Lower leg skin (tissue), 4 donors: Measurements from ENCODE around the gene FEM1A. TPM values are rescaled to one million over a fixed set of nuclear protein-coding genes. Genes with fewer than 3 reads are reported as not detected.
A peak's percentile ranks its signal among the peaks of the same experiment; 100 is the strongest.

ENCODE experiments used
- DNase-seq, 2 donors: peaks; one replicate each; pipeline ENCODE4 v3.0.0-alpha.2; 2019; ENCODE audit warnings: low spot score in 2 of 2
- H3K4me3 ChIP-seq: fragments of 200-600 bp; sonication (generic); 2 replicates; pipeline ENCODE4 v1.5.1; 2017; ENCODE audit warnings: mild to moderate bottlenecking, low read depth; ENCODE audit not compliant: poor library complexity, severe bottlenecking
- POLR2A ChIP-seq, 2 donors: fragments of 450-650 bp; IDR thresholded peaks; one replicate each; pipeline ENCODE4 v1.6.1; 2016 to 2017; ENCODE audit warnings: antibody characterized with exemption in 2 of 2, mild to moderate bottlenecking in 1 of 2, moderate library complexity in 1 of 2
- WGBS, 2 donors: methylation state at CpG; one replicate each; pipeline ENCODE4 v1.1.5; 2018; 5-methylcytosine and 5-hydroxymethylcytosine counted together
- intact Hi-C: fragments of 100-400 bp; cut with DNase I; formaldehyde crosslinking; loops from one replicate; pipeline ENCODE4 v1.15.0; 2023; ENCODE audit warnings: low total_unique reads
- total RNA-seq, 4 donors: library from RNA; depleted of rRNA; stranded (reverse); fragments of >200 nt; gene quantifications; one replicate each; pipeline ENCODE4 v1.1.0, GENCODE V29; 2016
- TF ChIP-seq, protein P1 (sequence below), 3 donors: fragments of 450-650 bp; IDR thresholded peaks; one replicate each; pipeline ENCODE4 v1.5.1; 2016; ENCODE audit warnings: antibody characterized with exemption in 3 of 3, mild to moderate bottlenecking in 3 of 3, moderate library complexity in 2 of 3

The FEM1A gene
- total RNA-seq, 4 donors from 2014 or later = 46.4 to 55.3 (median 49.9) TPM

DNA sequence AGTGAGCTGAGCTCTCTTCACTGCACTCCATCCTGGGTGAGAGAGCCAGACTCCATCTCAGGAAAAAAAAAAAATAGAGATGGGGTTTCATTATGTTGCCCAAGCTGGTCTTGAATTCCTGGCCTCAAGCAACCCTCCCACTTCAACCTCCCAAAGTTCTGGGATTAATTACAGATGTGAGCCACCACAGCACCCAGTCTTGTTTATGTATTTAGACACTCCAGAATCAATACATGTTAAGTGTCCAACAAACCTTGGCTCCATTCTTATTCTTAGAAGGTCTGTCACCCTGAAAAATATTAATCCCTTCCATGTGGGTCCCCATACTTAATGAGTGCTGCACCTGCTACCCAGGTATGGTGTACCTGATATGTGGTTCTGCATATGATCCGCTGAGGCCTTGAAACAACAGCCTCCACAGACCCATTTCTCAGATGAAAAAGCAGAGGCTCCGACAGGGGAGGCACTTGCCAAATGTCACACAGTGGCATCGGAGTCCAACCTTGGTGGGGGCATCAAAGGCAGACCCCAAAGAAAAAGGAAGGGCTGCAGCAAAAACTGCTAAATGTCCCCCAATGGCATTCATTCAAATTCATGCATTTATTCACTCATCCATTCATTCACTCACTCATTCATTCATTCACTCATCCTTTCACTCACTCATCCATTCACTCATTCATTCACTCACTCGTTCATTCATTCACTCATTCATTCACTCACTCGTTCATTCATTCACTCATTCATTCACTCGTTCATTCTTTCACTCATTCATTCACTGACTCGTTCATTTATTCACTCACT lies 23.3 kb downstream of the FEM1A start:
- 72 to 78% methylated on average over 7 of the region's 7 CpGs for WGBS, 2 donors
- intact Hi-C loops = loop anchor here (5.0 kb wide), 2 partner anchors 37 to 102 kb away; no protein-coding TSS in a partner anchor
- no peak overlapping the region for H3K4me3 ChIP-seq
- DNase-seq = no peak
- TF ChIP-seq, protein P1, sequence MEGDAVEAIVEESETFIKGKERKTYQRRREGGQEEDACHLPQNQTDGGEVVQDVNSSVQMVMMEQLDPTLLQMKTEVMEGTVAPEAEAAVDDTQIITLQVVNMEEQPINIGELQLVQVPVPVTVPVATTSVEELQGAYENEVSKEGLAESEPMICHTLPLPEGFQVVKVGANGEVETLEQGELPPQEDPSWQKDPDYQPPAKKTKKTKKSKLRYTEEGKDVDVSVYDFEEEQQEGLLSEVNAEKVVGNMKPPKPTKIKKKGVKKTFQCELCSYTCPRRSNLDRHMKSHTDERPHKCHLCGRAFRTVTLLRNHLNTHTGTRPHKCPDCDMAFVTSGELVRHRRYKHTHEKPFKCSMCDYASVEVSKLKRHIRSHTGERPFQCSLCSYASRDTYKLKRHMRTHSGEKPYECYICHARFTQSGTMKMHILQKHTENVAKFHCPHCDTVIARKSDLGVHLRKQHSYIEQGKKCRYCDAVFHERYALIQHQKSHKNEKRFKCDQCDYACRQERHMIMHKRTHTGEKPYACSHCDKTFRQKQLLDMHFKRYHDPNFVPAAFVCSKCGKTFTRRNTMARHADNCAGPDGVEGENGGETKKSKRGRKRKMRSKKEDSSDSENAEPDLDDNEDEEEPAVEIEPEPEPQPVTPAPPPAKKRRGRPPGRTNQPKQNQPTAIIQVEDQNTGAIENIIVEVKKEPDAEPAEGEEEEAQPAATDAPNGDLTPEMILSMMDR (IDR thresholded peaks at IDR 0.05) = no peak
- no peak for TF ChIP-seq POLR2A (IDR thresholded peaks at IDR 0.05)

DNA sequence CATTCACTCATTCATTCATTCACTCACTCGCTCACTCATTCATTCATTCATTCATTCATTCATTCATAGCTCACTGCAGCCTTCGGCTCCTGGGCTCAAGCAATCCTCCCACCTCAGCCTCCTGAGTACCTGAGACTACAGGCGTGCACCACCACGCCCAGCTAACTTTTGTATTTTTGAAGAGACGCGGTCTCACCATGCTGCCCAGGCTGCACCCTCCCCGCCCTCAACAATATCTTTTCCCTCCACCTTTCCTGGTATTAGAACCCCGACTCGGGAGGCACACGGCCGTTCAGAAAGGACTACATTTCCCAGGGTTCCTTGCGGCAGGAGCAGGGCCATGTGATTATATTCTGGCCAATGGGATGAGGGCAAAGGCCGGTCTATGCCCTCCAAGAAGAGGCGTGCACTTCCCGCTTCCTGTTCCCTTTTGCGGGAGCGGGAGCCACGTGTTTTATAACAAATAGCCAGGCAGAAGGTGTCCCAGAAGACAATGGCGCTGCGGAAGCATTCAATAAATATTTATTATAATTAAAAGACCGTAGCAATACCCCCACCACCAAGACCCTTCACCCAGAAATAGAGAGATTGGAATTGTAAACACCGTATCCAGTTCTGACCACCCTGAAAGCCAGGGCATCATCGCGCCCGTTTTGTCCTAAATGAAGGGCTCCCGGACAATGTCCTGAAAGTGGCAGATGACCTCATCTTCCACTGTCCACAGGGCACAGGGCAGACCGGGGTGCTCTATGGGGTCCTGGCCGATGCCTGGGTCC lies 24.1 kb downstream of the FEM1A start:
- peak; percentile 92 to 96 for DNase-seq
- H3K4me3 ChIP-seq = no peak overlapping the region
- whole genome bisulfite sequencing, 2 donors = 27 to 34% methylated on average over 28 of the region's 28 CpGs
- intact Hi-C loops = no loop called here
- TF ChIP-seq, protein P1 (IDR thresholded peaks at IDR 0.05) = no peak
- no peak for TF ChIP-seq POLR2A (IDR thresholded peaks at IDR 0.05)

DNA sequence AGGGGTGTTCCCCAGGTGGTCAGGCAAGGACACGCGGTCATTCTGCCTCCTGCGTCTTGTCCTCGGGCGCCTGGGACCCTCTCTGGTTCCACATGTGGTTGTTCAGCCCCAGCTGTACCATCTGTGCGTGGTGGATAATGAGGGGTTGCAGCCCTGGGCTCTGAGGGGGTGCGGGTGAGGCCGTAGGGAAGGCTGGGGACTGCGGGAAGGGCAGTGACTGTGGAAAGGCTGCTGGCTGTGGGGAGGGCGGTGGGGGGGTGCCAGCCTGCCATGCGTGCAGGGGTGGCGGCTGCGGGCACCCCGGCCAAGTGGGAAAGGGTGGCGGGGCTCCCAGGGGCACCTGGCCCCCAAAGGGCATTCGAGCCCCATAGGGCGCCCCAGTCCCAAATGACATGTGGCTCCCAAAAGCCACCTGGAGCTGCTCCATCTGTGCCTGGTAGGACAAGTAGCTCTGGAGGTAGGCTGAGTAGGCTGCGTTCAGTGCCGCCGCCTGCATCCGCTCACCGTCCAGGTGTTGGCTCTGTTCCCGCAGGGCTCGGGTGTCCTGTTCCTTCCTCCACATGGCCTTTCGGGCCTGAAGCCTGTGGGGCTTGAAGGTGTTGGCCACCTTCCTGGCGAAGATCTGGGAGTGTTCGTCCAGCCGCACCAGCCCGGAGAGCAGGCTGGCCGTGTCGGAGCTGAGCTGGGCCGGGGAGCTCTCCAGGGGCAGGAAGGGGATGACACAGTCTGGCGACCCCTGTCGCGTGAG lies 24.8 kb downstream of the FEM1A start:
- no peak for TF ChIP-seq POLR2A (IDR thresholded peaks at IDR 0.05)
- TF ChIP-seq, protein P1 (IDR thresholded peaks at IDR 0.05) = no peak
- 91 to 93% methylated on average over 32 to 35 of the region's 35 CpGs for WGBS, 2 donors
- intact Hi-C loops = no loop called here
- no peak for DNase-seq
- H3K4me3 ChIP-seq = no peak overlapping the region

DNA sequence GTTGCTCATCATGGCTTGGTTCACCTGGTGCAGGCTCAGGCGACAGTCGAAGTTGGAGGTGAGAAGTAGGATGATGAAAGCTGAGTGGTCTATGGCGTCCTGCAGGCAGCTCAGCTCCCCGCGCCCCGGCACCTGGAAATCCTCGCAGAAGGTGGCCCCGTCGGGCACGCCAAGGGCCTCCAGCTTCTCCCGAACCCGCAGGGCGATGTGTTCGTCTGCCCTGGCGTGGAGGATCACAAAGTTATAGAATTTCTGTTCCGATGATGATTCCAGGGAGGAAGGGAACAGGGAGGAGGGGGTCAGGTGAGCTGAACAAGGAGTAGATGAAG lies 25.4 kb downstream of the FEM1A start:
- DNase-seq = no peak
- WGBS, 2 donors = 86 to 96% methylated on average over 16 of the region's 16 CpGs
- intact Hi-C loops = no loop called here
- TF ChIP-seq POLR2A (IDR thresholded peaks at IDR 0.05) = no peak
- TF ChIP-seq, protein P1 (IDR thresholded peaks at IDR 0.05) = no peak
- H3K4me3 ChIP-seq = no peak overlapping the region

DNA sequence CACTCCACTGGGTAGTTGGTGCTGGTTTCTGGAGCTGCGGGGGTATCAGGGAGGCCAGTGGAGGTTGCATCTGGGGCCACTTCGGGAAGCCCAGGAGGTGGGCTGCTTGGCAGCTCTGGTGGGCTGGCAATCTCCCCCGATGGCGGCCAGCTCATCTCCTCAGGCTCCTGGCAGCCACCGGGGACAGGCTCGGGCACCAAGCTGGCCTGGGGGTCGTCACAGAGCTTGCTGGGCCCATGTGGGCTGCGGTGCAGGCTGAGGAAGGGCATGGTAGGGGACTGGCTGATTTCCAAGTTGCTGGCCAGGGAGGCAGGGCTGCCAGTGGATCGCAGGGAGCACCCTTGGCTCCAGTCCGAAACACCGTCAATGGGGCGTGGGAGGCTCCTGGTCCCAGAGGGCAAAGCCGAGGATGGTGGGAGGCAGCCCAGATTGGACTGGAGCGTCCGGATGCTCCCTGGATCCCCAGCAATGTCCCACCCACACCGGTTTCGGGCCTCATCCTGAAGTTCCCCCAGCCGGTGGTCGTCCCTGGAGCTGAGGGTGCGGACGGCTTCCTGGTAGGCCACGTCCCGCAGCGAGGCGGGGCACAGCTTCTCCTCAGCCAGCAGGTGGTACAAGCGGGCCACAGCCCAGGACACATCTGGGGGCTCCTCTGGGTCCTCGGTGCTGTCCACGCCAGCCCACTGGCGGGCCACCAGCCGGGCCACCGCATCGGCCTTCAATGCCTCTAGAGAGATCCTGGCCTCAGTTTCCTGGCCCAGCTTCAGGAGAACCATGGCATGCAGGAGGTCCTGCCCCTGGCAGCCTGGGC lies 26.1 kb downstream of the FEM1A start:
- intact Hi-C loops = no loop called here
- TF ChIP-seq, protein P1 (IDR thresholded peaks at IDR 0.05) = no peak
- no peak for TF ChIP-seq POLR2A (IDR thresholded peaks at IDR 0.05)
- no peak overlapping the region for H3K4me3 ChIP-seq
- DNase-seq = no peak
- WGBS, 2 donors = 78 to 91% methylated on average over 15 to 20 of the region's 32 CpGs
